Astrocyte (in vitro differentiated cells and primary cell): ENCODE results near the gene NUDT19.

Source experiments
- EZH2 ChIP-seq: IDR thresholded peaks from 2 replicates; pipeline ENCODE4 v1.6.1; 2012; ENCODE audit warnings: mild to moderate bottlenecking, low read length, inconsistent platforms; ENCODE audit not compliant: insufficient read depth
- TF ChIP-seq, protein P1 (sequence below): IDR thresholded peaks from 2 replicates; pipeline ENCODE4 v1.5.1; 2011; ENCODE audit warnings: low read depth, mild to moderate bottlenecking, inconsistent platforms, low read length, moderate library complexity; ENCODE audit not compliant: insufficient read depth

DNA sequence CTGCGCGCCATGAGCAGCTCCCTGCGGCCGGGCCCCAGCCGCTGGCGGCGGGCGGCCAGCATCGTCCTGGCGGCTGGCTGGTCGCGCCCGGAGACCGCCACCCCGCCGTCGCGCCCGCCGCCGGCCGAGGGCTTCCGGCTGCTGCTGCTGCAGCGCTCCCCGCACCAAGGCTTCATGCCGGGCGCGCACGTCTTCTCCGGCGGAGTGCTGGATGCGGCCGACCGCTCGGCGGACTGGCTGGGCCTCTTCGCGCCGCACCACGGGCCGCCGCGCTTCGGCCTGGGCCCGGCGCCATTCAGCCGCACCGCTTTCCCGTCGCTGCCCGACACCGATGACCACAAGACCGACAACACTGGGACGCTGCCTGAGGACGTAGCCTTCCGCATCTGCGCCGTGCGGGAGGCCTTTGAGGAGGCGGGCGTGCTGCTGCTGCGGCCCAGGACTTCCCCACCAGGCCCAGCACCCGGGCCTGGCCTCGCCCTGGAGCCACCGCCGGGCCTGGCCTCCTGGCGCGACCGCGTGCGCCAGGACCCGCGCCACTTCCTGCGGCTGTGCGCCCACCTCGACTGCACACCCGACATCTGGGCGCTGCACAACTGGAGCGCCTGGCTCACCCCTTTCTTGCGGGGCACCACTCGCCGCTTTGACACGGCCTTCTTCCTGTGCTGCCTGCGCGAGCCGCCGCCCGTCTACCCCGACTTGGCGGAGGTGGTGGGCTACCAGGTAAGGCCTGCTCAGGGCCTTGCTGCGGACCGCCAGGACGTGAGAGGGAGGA lies 518 bp downstream of the NUDT19 start:
- TF ChIP-seq, protein P1, sequence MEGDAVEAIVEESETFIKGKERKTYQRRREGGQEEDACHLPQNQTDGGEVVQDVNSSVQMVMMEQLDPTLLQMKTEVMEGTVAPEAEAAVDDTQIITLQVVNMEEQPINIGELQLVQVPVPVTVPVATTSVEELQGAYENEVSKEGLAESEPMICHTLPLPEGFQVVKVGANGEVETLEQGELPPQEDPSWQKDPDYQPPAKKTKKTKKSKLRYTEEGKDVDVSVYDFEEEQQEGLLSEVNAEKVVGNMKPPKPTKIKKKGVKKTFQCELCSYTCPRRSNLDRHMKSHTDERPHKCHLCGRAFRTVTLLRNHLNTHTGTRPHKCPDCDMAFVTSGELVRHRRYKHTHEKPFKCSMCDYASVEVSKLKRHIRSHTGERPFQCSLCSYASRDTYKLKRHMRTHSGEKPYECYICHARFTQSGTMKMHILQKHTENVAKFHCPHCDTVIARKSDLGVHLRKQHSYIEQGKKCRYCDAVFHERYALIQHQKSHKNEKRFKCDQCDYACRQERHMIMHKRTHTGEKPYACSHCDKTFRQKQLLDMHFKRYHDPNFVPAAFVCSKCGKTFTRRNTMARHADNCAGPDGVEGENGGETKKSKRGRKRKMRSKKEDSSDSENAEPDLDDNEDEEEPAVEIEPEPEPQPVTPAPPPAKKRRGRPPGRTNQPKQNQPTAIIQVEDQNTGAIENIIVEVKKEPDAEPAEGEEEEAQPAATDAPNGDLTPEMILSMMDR, result no peak
- TF ChIP-seq EZH2, result no peak
